GM12801 (cell line): ENCODE measurements around the gene TEAD1.

Experiments
- TF ChIP-seq, protein P1 (sequence below): IDR thresholded peaks from one replicate; pipeline ENCODE4 v1.5.1; 2011; ENCODE audit warnings: control low read depth; ENCODE audit not compliant: insufficient read length; ENCODE audit errors: extremely low read depth

Gene TEAD1

GRCh38 chr11:12686246-12687060 lies 12.2 kb downstream of the TEAD1 start:
- TF ChIP-seq, protein P1, sequence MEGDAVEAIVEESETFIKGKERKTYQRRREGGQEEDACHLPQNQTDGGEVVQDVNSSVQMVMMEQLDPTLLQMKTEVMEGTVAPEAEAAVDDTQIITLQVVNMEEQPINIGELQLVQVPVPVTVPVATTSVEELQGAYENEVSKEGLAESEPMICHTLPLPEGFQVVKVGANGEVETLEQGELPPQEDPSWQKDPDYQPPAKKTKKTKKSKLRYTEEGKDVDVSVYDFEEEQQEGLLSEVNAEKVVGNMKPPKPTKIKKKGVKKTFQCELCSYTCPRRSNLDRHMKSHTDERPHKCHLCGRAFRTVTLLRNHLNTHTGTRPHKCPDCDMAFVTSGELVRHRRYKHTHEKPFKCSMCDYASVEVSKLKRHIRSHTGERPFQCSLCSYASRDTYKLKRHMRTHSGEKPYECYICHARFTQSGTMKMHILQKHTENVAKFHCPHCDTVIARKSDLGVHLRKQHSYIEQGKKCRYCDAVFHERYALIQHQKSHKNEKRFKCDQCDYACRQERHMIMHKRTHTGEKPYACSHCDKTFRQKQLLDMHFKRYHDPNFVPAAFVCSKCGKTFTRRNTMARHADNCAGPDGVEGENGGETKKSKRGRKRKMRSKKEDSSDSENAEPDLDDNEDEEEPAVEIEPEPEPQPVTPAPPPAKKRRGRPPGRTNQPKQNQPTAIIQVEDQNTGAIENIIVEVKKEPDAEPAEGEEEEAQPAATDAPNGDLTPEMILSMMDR: no peak

DNA sequence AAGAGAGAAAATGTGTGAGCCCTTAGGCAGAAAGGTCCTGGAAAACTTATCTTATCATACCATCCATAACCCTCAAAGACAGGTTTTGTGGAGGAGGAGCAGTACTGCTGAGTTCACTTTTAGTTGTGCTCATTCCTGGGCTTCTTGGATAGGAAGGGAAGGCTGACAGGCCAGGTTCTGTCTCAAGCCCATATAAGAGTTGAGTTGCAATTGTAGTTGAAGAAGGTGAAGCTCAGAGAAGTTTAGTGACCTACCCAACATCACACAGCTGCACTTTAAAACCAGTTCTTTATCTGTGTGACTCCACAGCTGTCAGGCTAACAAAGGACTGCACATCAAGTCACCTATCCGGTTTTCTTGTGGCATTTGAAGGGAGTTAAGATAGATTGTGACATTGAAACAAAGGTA lies 13.0 kb downstream of the TEAD1 start:
- TF ChIP-seq, protein P1: no peak

DNA sequence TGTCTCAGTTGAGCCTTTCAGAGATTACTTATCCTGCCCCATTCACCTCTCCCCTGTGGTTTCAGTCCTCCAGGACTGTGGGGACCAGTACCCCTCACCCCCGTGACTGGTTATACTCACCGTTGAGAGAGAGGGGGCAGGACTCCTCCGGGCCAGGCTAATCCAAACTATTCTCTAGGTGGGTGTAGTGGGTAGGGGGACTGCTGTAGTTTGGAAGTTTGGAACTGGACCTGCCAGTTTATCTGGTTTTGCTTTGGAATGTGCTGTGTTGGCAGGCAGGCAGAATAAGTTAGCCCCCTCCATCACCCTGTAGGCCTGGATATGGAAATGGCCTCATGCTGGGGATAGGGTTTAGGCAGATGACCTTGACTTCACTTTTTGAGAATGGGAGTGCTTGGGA lies 13.5 kb downstream of the TEAD1 start:
- TF ChIP-seq, protein P1: no peak

DNA sequence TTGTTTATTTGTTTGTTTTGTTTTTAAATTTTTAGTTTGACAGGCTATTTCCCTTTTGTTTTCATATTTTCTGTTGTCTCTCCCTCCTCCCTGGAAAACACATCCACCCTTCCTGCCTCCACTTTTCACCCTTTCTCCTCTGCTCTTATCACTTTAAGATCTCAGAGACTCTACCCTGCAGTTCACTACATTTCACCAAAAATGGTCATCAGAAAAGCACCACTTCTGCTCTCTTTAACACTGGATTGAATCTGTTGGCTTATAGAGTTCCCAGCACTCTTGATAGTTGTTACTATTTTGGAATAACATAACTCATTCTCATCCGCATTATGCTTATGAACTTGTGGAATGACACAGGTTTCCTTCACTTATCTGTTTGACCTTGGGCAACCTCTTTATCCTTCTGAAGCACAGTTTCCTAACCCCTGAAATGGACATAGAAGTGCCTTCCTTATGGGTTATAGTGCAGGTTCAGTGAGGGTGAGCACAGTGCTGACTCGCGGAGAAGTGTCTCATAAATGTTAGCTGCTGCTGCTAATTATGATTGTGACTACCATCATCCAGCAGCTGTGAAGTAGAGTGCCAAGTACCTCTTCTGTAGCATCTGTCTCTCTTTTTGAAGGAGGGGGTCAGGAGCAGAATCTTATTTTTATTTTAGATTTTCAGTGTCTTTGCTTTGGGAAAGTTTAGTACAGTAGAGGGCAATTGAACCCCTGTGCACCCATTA lies 15.0 kb downstream of the TEAD1 start:
- TF ChIP-seq, protein P1: no peak

DNA sequence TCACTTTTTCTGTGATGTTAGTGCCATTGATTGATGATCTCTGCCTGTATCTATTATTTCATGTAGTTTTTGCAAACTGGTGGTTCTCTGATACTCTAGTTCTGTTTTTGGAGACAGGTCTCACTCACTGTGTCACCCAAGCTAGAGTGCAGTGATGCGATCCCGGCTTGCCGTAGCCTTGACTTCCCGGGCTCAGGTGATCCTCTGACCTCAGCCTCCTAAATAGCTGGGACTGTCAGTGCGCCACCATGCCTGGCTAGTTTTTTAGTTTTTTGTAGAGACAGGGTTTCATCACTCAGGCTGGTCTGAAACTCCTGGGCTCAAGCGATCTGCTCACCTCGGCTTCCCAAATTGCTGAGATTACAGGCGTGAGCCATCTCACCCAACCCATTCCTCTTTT lies 16.4 kb downstream of the TEAD1 start:
- TF ChIP-seq, protein P1: no peak

DNA sequence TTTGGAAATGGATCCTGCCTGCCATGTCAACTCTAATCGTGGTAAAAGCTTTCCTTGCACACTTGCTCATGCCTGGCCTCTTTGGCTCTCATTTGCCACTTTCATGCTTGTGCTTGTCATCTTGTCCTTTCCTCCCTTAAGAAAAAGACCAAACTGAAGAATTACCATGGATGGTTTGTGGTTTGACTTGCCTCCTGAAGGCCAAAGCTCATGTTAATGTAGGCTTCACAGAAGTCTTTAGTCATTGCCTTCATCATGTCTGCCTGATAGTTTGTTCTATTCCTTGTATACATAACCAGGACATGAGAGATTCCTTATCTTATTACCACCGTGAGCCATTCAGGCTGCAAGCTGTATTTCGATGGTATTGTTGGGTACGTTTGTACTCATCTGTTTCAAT lies 17.3 kb downstream of the TEAD1 start:
- TF ChIP-seq, protein P1: no peak

DNA sequence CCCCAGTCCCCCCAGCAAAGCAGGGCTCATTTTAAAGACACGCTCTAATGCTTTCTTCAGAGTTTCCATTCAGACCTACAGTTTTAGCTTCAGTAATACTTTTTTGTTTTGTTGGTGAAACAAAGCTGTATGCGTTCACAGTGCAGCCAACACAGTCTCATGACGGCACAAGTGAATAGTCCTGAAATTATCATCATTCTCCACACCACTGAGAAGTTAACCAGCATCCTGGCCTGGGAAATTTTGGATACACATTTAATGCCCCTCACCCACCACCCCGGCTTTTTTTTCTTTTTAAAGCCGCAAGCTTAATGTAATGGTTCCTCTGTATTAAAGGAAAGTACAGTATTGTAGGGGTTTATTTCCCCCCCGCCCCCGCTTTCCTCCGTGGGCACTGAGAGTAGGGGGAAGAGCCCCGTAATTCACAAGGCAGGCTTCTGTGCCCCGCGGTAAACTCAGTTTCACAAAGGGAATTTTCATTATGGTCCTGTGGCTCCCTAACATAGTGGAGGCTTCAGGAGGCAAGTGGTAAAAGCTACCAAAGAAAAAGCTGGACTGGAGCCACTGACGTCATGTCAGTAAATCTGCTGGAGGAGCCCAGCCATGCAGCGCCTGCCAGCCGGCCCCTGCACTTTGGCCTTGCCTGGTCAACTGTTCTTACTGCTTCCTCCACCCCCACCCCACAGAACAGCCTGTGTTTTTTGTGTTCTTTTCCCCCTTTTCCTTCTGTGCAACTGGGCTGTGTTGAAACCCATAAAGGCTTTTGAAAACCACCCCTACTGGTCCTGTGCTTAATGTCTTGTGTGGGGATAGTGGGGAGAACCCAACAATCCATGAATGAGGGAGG lies 18.2 kb downstream of the TEAD1 start:
- TF ChIP-seq, protein P1: no peak
